ENCODE measurements around the gene NELFCD.

The NELFCD gene

GRCh38 chr20:59032023-59032712, 51.1 kb downstream of the NELFCD start, which contains the start of gene ATP5F1E (continued):
- TF ChIP-seq ZBTB10 (tag by site-specific recombination; IDR thresholded peaks at IDR 0.05) (peak; percentile 94), ZSCAN4 (tag by site-specific recombination; IDR thresholded peaks at IDR 0.05) (no peak), ELK4 (IDR thresholded peaks at IDR 0.05; ENCODE audit: borderline replicate concordance, low read depth, low read length) (no peak), ZNF391 (tag by site-specific recombination; IDR thresholded peaks at IDR 0.05; ENCODE audit: borderline replicate concordance, low read depth) (no peak), ZNF488 (tag by site-specific recombination; IDR thresholded peaks at IDR 0.05) (no peak), ZFP37 (tag by site-specific recombination; IDR thresholded peaks at IDR 0.05) (peak; percentile 88), ZNF513 (tag by site-specific recombination; IDR thresholded peaks at IDR 0.05) (no peak), TSHZ1 (tag by site-specific recombination; IDR thresholded peaks at IDR 0.05; ENCODE audit: borderline replicate concordance) (no peak), ZNF133 (tag by site-specific recombination; IDR thresholded peaks at IDR 0.05) (no peak), ZNF148 (tag by site-specific recombination; IDR thresholded peaks at IDR 0.05; ENCODE audit: borderline replicate concordance) (no peak), EGR2 (tag by site-specific recombination; IDR thresholded peaks at IDR 0.05; ENCODE audit: low read depth) (0 out of 2 replicates have a peak, but pooled peaks have one; percentile 10), ZNF692 (tag by site-specific recombination; IDR thresholded peaks at IDR 0.05) (0 out of 2 replicates have a peak, but pooled peaks have one; percentile 43), ZNF280C (tag by site-specific recombination; IDR thresholded peaks at IDR 0.05) (no peak), SETDB1 (IDR thresholded peaks at IDR 0.05; ENCODE audit: insufficient read length, low read length) (no peak), HOXA7 (CRISPR knock-in tag; IDR thresholded peaks at IDR 0.05; ENCODE audit: borderline replicate concordance) (no peak), KLF16 (tag by site-specific recombination; IDR thresholded peaks at IDR 0.05) (peak; percentile 44; the same call in 1 of the 2 replicates), ZNF274 (IDR thresholded peaks at IDR 0.05; ENCODE audit: low read length) (no peak), ZNF274 (tag by site-specific recombination; IDR thresholded peaks at IDR 0.05; ENCODE audit: borderline replicate concordance) (no peak), ZNF555 (tag by site-specific recombination; conservative IDR thresholded peaks at IDR 0.05) (no peak)

Measured in HEK293 (cell line).